ENCODE data around the gene AK2. TPM values are rescaled to one million over a fixed set of nuclear protein-coding genes. Genes with fewer than 3 reads are reported as not detected.
A peak's percentile ranks its signal among the peaks of the same experiment; 100 is the strongest.

The AK2 gene
- total RNA-seq, 1 donor from 2014 or later, result 134 TPM

GRCh38 chr1:33081554-33082305 is 45.0 kb upstream of the AK2 start:
- Mint-ChIP-seq H3K27me3 (ENCODE audit: low read depth) (peaks cover 20% of the 10 kb centered on the region), H3K4me3 (peak overlapping the region; percentile 73), H3K36me3 (ENCODE audit: low read depth) (no peaks in the 10 kb centered on the region), H3K4me1 (peaks cover 27% of the 10 kb centered on the region), H3K9me3 (no peaks in the 10 kb centered on the region), H3K27ac (ENCODE audit: unreplicated experiment) (no peak overlapping the region)
- no peak for DNase-seq (ENCODE audit: low read depth, low spot score)
- TF ChIP-seq CTCF (conservative IDR thresholded peaks at IDR 0.05), result no peak

- Mint-ChIP-seq H3K27me3 (ENCODE audit: low read depth) (peaks cover 17% of the 10 kb centered on the region), H3K4me3 (peak within 1 kb of the TSS; percentile 73), H3K9me3 (no peaks in the 10 kb centered on the region), H3K27ac (ENCODE audit: unreplicated experiment) (peak within 1 kb of the TSS; percentile 46), H3K36me3 (ENCODE audit: low read depth) (no peaks in the 10 kb centered on the region), H3K4me1 (peaks cover 27% of the 10 kb centered on the region)
- DNase-seq (ENCODE audit: low read depth, low spot score), result peak; percentile 99
- peak; percentile 27 for TF ChIP-seq CTCF (conservative IDR thresholded peaks at IDR 0.05)
Observed at GRCh38 chr1:33080885-33081553, 44.3 kb upstream of the AK2 start, which contains the start of gene AZIN2. Gene AZIN2, plus strand, starts transcription at chr1:33081153. Its CDS starts 1,097 bp downstream, at chr1:33082250.

- no peaks in the 10 kb centered on the region for H3K9me3 Mint-ChIP-seq
- H3K27me3 Mint-ChIP-seq (ENCODE audit: low read depth), result peaks cover 17% of the 10 kb centered on the region
- no peak for DNase-seq (ENCODE audit: low read depth, low spot score)
- no peak for TF ChIP-seq CTCF (conservative IDR thresholded peaks at IDR 0.05)
- peaks cover 27% of the 10 kb centered on the region for H3K4me1 Mint-ChIP-seq
- no peak overlapping the region for H3K27ac Mint-ChIP-seq (ENCODE audit: unreplicated experiment)
- peak overlapping the region; percentile 73 for H3K4me3 Mint-ChIP-seq
- no peaks in the 10 kb centered on the region for H3K36me3 Mint-ChIP-seq (ENCODE audit: low read depth)
Observed at GRCh38 chr1:33080373-33080772, 43.7 kb upstream of the AK2 start.

- TF ChIP-seq CTCF (conservative IDR thresholded peaks at IDR 0.05), result no peak
- Mint-ChIP-seq H3K4me3 (peak overlapping the region; percentile 48), H3K4me1 (peaks cover 27% of the 10 kb centered on the region), H3K27me3 (ENCODE audit: low read depth) (peaks cover 17% of the 10 kb centered on the region), H3K36me3 (ENCODE audit: low read depth) (no peaks in the 10 kb centered on the region), H3K27ac (ENCODE audit: unreplicated experiment) (no peak overlapping the region), H3K9me3 (no peaks in the 10 kb centered on the region)
- DNase-seq (ENCODE audit: low read depth, low spot score), result no peak
Observed at GRCh38 chr1:33078030-33078591, 41.4 kb upstream of the AK2 start.

- Mint-ChIP-seq H3K9me3 (no peaks in the 10 kb centered on the region), H3K4me3 (no peak overlapping the region), H3K36me3 (ENCODE audit: low read depth) (no peaks in the 10 kb centered on the region), H3K27me3 (ENCODE audit: low read depth) (peaks cover 2% of the 10 kb centered on the region), H3K4me1 (peaks cover 7% of the 10 kb centered on the region), H3K27ac (ENCODE audit: unreplicated experiment) (no peak overlapping the region)
- no peak for TF ChIP-seq CTCF (conservative IDR thresholded peaks at IDR 0.05)
- no peak for DNase-seq (ENCODE audit: low read depth, low spot score)
Observed at GRCh38 chr1:33074193-33074945, 37.7 kb upstream of the AK2 start.

Data from neural crest cell (in vitro differentiated cells).